Activated effector memory CD4-positive, alpha-beta T cell treated with anti-CD3 and anti-CD28 coated beads, Interleukin-2, amount 50 U/mL, for 16 hours (primary cell): ENCODE results near the gene COL4A3.

Source experiments
- DNase-seq: peaks from one replicate; pipeline ENCODE4 v3.0.0-alpha.2; 2020

COL4A3 gene

DNA sequence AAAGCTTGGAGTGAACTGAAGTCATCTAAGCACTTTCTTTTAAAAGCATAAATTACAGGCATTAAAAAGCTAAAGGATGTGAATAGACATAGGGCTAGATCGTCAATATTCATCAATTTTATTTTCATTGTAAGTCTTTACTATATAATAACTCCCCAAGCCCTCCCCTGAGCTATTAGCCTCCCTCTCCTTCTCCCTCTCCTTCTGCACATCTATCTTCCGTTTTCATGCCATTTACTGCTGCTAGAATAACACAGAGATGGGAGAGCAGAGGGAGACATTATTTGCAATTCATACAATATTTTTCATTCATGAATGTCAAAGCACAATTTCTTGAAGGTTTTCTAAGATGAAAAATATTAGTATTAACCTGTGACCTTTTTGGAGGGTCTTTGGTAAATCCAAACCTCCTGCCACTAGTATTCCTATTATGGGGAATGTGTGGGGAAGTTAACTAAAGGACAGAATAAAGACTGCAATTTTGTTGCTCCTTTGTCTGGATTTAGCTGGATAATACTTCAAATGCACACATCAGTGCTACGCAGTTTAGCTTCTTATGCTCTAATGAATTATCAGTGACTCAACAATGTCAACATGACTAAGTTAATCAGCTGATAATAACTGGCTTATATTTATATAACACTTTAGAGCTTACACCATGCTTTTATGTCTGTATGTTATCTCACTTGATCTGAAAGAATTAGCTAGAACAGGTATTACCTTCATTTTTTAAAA, 132.4 kb downstream of the COL4A3 start:
- no peak for DNase-seq

DNA sequence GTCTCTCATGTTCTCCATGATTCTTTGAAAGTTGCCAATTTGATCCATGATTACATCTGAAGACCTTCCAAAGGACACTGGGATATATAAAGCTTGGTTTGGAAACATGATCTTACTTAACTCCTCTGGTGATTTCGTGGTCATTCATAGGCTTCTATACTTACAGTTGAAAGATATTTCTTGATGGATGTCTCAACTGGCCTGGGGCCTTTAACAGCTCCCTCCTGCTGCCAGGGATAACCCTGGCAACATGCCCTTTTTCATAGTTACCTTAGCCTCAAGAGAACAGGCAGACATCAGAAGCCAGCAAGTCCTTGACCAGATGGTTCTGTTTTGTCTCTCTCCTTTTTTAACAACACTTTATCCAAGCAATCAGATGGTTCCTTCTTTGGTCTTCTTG, 137.1 kb downstream of the COL4A3 start:
- DNase-seq, result no peak

DNA sequence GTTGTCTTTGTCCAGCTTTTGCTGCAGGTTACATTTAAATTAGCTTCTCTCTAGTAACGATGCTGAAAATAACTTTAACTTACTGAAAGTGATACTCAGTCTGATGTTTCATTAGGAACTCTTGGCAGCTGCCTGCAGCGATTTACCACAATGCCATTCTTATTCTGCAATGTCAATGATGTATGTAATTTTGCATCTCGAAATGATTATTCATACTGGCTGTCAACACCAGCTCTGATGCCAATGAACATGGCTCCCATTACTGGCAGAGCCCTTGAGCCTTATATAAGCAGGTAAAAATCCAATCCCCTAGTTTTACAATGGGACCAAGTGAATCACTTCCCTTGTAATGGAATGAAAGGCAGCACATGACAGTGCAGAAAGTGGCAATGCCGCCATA, 144.4 kb downstream of the COL4A3 start:
- no peak for DNase-seq

DNA sequence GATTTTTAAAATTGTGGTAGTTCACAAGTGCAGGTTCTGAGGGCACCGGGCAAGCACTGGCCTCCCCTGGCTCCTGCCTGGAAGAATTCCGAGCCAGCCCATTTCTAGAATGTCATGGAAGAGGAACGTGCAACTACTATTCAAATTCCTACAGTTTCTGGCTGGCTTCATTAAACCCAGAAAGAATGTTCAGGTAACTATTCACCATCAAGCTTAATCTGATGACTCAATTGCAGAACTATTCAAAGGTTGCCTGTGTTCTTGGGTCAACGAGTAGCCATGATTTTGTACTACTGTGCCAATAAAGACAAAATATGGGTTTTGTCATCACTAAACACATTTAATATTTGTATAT, 146.3 kb downstream of the COL4A3 start:
- DNase-seq, result no peak

DNA sequence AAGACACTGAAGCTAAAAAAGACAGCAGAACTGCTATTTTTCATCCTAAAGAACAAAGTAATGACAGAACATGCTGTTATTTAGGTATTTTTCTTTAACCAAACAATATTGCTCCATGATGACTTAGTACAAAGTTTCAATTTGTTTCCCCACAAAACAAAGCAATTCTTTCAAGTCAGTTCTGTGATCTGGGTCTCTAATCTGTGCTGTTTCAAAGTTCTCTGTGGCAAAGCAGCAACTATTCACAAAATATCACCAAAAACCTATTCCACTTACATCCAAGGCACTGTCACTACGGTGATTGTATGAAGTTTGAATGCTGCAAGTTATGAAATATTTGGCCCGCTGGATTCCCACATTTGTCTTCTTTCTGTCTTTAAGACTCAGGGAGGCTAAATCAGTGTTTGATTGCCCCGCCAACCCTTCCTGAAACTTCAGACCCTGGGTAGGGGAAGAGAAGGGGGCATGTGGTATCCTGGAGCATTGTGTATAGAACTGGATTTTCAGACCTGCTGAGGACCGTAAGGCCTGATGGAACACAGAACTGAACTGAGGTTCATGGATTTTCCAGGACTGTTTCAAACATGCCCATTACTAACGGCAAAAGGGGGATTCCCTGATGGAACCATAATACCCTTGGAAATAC, 147.6 kb downstream of the COL4A3 start:
- no peak for DNase-seq

DNA sequence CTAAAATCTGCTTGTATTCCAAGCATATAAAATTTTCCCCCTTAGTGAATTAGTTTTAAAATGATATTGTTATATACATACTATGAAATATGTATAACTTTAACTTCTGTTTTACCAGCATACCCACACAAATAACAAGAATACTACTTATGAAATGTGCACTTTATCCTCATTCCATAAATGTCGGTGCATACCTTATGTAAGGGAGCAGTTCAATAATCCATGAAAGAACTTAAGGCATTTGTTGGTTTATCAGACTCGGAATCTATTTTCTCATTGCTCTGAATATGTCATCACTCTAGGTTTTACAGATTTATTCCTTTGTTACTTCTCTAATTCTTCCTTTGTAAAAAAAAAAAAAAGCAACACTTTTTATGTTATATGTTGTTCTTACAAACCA, 148.2 kb downstream of the COL4A3 start:
- DNase-seq, result no peak

DNA sequence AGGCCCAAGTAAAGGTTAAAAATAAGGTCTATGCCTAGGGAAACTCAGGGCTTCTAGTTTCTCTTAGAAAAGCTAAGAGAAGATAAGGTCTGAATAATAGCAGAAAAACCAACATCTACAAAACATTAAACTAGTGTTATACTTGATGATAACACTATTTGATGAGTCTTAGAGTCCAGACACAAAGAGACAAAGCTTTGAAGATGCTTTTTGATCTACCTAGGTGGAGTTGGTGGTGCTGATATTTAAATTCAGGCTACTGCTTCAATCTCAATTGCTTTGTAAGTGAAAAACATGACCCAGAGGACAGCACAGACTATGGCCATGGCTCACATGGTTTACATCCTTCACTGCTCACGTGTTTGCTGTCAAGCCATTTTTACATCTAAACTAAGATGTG, 148.9 kb downstream of the COL4A3 start:
- DNase-seq, result no peak

DNA sequence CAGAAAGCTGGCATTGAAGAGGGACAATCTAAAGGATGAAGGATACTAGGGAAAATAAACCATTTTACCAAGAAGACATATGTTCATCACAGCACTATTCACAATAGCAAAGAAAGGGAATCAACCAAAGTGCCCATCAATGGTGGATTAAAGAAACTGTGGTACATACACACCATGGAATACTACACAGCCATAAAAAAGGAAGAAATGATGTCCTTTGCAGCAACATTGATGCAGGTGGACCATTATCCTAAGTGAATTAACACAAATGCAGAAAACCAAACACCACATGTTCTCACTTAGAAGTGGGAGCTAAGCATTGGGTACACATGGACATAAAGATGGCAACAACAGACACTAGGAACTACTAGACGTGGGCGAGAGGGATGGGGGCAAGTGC, 153.4 kb downstream of the COL4A3 start:
- no peak for DNase-seq

DNA sequence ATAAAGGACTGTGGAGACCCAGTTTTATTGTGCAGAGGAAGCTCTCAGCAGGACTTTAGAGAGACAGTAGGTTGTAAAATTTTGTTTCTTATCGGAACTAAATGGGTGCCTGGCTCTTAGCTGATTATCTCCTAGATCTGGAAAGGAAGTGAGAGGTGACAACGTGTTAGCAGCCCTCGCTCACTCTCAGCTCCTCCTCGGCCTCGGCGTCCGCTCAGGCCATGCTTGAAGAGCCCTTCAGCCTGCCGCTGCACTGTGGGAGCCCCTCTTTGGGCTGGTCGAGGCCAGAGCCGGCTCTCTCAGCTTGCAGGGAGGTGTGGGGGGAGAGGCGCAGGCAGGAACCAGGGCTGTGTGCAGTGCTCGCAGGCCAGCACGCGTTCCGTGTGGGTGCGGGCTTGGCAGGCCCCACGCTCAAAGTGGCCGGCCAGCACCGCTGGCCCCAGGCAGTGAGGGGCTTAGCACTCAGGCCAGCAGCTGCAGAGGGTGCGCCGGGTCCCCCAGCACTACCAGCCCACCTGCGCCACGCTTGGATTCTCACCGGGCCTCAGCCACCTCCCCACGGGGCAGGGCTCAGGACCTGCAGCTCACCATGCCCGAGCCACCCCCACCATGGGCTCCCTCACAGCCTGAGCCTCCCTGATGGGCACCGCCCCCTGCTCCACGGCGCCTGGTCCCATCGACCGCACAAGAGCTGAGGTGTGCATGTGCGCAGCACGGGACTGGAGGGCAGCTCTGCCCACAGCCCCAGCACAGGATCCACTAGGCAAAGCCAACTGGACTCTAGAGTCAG, 156.1 kb downstream of the COL4A3 start:
- DNase-seq, result no peak

DNA sequence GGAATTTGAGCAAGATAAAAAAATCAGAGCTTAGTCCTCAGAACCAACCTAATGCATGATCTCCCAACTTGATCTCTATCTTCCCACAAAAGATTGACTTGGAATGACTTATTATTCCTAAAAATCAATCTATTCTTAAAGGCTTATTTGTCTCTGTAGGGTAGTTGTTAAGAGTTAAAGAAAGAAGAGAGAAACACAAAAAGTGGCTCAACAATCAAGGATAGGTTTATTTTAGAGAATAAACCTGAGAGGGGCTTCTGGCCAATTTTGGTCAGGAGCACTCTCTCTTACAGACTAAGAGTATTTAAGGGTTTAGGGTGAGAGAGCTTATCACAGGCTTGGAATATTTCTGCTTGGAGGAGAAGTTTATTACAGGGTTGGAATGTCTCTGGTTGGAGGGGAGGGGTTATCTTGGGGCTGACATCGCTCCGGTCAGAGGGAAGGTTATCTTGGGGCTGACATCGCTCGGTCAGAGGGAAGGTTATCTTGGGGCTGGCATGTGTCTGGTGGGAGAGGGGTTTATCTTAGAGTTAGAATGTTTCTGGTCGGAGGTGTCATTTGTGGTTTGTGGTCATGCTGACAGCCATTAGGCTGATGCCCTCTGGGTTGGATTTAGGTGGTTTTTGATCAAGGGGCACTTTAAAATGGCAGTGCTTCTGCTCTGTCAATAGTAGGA, 158.2 kb downstream of the COL4A3 start:
- no peak for DNase-seq

DNA sequence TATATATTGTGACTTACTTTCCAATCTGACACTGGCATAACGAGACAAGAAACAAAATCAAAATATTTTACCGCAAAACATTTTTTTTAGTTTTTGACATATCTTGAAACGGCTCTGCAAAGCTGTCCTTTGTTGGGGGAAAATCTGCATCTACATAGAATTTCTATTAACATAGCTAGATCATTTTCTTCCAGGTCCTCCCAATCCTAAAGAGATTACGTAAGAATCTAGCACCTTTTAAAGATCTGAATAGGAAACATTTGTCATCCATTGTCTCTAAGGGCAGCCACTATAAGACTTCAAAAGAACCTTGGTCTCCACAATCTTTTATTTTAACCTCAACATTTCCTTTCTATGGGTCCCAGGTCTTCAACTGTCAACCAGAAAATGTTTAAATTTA, 159.4 kb downstream of the COL4A3 start:
- DNase-seq, result no peak

DNA sequence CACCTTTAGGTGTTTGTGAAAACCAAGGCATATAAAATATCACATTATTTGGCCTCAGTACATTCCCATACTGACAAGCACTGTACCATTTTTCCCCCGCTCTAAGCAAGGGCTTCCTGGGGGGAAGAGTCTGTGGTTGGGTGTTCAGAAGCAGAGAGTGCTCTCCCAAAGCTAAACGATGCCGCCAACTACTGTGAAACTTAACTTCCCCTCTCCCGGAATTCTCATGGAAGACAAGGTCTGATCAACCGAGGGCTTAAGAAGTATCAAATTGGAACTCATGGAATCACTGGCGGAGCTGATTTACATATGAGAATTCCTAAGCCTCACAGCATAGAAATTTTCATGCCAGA, 160.2 kb downstream of the COL4A3 start:
- no peak for DNase-seq

DNA sequence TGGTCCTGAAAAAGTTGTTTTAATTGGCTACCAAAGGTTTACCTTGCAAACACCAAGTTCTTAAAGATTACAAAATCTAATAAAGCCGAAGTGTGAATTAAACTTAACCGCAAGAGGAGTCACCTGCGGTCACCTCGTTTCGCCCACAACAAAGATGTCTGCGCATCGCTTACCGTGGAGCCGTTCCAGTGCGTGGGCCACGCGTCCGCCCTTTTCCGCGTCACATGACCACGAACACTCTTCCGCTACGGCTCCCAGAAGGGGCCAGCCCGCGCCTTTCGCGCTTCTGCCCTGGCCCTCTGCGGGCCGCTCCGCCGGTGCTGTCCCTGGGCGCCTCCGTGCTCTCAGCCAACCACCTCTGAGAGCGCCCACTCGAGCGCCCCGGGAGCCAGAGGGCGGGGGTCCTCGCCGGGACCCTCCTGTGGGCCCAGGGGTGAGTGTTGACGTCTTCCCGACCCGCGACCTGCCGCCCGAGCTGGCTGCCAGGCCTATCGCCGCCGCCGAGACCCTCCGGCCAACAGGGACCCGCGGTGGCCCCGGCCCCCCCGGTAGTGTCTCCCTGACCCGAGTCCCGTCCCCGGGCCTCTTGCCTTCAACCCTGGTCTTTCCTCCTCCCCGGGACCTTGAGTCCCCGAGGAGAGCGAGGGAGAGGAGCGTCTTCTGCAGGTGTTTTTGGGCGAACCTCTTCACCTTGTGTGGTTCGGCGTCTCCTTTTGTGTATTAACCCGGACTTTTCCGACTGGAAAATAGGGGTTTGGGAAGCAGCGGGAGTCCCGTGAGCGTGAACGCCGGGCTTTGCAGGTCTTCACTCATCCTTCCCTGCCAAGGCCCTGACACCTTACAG, 160.8 kb downstream of the COL4A3 start, which contains the start of gene MFF:
MFF (plus strand) TSS at position 257 of the 844 bp plus-strand sequence. CDS start 5,415 bp downstream, outside the sequence.
- peak; percentile 98 for DNase-seq

DNA sequence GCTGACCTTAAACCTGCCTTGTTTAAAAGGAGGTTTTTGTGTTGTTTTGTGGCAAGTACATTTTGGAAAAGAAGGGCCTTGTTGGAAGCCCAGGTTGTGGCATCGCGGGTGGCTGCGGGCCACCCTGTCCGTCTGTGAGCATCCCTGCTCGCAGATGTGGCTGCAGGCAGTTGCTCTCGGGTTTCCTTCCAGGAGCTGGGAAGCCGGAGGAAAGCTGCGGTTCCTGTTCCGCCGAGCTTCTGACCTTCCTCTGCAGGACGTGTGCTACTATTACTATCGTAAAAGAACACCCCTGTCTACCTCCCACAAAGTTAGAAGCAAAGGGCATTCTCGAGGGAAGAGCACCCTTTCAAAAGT, 161.4 kb downstream of the COL4A3 start:
- DNase-seq, result no peak

DNA sequence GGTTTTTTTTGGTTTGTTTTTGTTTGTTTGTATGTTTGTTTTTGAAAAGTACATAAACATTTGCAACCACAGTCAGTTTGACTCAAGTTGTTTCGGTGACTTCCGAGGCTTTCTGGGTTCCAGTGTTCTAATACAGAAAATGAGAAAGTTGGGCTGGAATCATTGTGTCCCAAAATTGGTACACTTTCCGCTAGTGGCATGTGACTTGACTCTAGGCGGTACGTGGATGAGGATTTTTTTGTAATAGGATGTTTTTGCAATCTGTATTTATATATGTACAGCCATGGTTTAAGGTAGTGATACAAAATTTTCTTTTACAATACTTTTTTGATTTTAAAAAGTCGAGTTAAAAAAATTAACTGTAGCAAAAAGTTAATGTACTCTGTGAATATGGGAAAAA, 162.4 kb downstream of the COL4A3 start:
- no peak for DNase-seq

DNA sequence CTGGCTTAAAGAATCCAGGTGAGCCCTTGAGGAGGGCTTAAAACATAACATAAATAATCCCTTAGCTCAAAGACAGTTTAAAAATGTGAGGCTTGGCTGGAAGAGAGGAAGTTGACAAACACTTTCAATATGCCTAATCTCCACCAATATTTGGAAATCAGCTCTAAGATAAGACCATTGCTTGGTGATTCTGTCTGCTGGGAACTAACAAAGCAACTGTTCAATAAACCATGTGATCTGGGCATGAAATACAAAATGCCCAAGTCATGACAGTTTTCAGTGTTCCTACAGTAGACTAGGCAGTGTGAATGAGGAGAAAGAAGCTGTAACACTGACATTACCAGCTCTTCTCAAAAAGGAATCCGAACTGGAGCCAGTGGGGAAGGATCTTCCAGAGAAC, 171.3 kb downstream of the COL4A3 start:
- no peak for DNase-seq

DNA sequence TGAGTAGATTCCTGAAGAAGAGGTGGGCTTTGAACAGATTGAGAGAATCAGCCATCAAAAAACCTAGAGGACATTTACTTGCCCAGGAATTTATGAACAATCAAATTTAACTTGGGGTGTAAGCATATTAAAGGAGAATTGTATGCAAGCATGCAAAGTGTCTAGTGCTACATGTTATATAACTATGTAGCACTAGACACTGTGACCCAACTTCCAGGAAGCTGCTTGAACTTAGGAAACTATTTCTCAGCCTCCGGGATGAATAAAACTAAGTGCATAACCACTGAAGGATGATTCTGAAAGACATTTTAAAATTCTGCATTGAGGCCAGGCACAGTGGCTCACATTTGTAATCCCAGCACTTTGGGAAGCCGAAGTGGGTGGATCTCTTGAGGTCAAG, 173.0 kb downstream of the COL4A3 start:
- no peak for DNase-seq

DNA sequence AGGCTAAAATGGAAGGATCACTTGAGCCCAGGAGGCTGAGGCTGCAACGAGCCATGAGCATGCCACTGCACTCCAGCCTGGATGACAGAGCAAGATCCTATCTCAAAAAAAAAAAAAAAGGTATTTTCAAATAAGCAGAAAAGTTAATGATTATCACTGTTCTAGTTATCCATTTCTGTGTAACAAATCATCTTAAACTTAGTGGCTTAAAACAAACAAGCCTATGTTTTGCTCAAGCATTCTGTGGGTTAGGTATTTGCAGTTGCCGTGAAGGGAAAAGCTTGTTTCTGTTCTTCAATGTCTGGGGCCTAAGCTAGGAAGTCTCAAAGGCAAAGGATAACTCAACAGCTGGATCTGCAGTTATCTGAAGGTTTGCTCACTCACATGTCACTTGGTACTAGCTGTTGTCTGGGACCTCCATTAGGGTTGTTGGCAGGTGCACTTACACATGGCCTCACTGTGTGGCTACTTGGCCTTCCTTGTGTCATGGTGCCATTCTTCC, 174.7 kb downstream of the COL4A3 start:
- no peak for DNase-seq

DNA sequence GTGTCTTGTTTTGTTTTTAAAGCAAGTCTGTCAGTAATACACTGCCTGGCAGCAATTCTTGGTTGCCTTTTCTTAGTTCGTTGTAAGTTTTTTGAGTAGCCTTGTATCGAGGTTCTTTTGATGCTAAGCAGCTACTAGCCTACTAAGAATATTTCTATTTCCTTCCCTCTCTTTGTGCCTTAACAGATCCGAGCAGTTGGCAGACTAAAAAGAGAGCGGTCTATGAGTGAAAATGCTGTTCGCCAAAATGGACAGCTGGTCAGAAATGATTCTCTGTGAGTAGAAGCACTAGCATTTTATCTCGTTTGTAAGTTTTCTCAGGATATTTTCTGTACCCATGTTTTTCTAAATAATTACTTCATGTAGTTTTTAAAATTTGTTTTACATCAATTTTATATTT, 175.7 kb downstream of the COL4A3 start:
- DNase-seq, result no peak

DNA sequence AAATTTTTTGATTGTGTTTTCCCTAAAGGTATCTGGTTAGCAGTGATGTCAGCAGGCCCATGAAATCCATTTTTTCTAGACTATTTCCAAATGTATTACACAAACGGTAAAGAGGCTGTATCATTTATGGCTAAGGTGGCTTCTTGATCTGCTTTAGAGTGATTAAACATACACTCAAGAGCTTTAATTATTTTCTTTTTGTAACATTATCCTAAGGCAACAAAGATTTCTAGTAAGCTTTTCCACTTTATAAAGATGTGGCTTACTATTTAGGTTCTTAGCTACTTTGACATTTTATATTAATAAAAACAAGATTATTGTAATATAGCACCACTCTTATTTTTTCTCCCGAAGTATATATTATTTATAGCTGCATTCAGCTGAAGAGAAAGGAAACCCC, 177.1 kb downstream of the COL4A3 start:
- DNase-seq, result no peak

DNA sequence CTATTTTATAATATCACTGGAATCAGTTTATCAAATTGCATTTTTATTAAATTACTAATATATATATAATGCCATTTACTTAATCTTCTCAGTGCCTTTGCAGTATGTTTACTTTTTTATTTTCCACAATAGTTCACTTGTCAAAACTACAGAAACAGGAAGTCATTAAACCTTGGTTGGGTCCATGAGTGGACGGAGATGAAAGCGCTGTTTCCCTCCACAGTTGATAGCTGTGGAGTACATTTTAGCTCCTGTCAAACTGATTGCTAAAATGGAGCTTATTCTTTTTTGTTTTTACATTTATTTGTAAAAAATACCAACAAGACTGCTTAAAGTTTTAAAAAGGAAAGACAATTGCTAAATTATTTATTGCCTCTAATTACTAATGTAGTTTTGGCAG, 179.8 kb downstream of the COL4A3 start:
- DNase-seq, result no peak

DNA sequence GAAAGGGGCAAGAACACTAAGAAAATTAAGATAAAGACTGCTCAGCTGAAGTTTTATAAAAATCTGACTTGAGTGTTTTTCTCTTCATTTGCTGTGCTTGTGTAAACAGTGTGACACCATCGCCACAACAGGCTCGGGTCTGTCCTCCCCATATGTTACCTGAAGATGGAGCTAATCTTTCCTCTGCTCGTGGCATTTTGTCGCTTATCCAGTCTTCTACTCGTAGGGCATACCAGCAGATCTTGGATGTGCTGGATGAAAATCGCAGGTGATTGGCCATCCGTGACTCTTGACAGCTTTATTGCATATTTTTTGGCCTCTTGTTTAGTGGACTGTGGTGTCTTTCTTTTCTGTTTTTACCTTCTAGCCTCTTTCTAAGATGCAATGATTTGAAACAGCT, 182.7 kb downstream of the COL4A3 start:
- no peak for DNase-seq

DNA sequence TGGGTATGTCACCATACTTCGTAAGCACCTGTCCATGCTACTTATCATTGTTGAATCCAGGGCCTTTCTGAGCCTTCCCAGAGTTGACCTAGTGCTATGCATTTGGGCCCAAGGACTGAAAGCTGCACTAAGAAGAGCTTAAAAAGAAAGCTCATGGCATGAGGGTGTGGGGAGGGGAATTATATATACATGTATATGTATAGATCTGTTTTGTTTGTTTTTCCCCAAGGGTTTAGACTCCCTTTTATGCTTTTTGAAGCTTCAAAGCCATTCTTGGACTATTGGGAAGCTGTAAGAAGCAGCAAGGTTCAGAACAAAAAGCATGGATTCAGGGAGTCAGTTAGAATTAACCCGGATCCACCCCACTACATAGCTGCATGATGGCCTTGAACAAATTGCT, 183.9 kb downstream of the COL4A3 start:
- no peak for DNase-seq
